T47D (cell line): ENCODE data around the gene DDX47.
"Not testable (repeated sequence)": the region's sequence is repeated elsewhere in the genome, so short reads cannot be mapped to it uniquely, and the experiment has no call there.

Experiments
- DNase-seq, 2 experiments: peaks; one replicate each; pipeline versions ENCODE4 v3.0.0 to v3.0.0-alpha.2; 2011 to 2012; ENCODE audit warnings: low read depth in 1 of 2, low spot score in 1 of 2
- JUND ChIP-seq: IDR thresholded peaks from 2 replicates; pipeline ENCODE4 v1.6.1; 2012; ENCODE audit warnings: low read depth
- in situ Hi-C: cut with HindIII; loops from 2 replicates; pipeline ENCODE4 v1.10.0; 2016; ENCODE audit warnings: low sequenced_read_pairs, low pct_unique_long_range_greater_than_20kb

Gene DDX47

DNA sequence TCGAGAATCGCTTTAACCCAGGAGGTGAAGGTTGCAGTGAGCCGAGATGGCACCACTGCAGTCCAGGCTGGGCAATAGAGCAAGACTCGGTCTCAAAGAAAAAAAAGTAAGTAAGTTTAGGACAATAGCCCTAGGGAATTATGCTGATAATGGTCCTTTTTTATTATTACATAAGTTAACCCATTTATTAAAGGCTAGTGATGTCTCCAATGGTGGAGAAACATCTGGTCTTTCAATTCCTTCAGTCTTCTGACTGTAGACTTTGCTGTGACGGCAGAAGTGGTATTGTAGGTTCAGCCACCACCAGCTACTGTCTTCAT is 27.4 kb downstream of the DDX47 start:
- in situ Hi-C loops = no loop called here
- TF ChIP-seq JUND = no peak
- no peak for DNase-seq

DNA sequence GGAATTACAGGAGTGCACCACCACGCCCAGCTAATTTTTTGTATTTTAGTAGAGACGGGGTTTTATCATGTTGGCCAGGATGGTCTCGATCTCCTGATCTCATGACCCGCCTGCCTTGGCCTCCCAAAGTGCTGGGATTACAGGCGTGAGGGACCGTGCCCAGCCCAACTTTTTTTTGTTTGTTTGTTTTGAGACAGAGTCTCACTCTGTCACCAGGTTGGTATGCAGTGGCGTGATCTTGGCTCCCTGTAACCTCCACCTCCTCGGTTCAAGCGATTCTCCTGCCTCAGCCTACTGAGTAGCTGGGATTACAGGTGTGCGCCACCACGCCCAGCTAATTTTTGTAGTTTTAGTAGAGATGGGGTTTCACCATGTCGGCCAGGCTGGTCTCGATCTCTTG is 28.3 kb downstream of the DDX47 start:
- in situ Hi-C loops, DNase-seq: not testable (repeated sequence)

GRCh38 chr12:12845794-12846243 is 32.7 kb downstream of the DDX47 start:
- in situ Hi-C loops = no loop called here
- TF ChIP-seq JUND = no peak
- no peak for DNase-seq

DNA sequence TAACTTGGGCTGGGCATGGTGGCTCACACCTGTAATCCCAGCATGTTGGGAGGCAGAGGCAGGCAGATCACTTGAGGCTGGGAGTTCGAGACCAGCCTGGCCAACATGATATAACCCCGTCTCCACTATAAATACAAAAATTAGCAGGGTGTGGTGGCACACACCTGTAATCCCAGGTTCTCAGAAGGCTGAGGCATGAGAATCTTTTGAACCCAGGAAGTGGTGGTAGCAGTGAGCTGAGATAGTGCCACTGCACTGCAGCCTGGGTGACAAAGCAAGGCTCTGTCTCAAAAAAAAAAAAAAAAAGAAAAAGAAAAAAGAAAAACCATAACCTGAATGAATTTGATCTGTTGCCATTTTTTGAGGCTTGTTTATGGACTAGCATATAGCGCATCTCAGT is 33.6 kb downstream of the DDX47 start:
- in situ Hi-C loops, DNase-seq: not testable (repeated sequence)

- no peak for DNase-seq
- no peak for TF ChIP-seq JUND
- in situ Hi-C loops = no loop called here
Observed at GRCh38 chr12:12853435-12853834, 40.3 kb downstream of the DDX47 start.

GRCh38 chr12:12859690-12860089 is 46.5 kb downstream of the DDX47 start:
- in situ Hi-C loops = no loop called here
- DNase-seq = no peak

DNA sequence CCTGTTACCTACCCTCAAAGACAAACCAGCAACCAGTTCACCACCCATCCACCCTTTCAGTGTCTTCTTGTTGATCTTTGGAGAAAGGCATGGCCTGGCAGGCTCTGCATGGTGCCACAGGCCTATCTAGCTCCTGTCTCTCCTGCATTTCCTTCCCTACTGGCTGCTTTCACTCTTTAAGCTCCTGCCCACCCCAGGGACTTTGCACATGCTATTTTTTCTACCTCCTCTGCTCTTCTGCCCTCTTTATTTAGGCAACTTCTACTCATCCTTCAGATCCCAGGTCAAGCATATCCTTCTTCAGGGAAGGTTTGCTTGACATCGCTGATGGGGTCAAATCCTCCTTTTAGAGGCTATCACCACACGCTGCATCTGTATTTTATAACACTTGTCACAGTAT is 51.1 kb downstream of the DDX47 start:
- no peak for TF ChIP-seq JUND
- in situ Hi-C loops = no loop called here
- DNase-seq = no peak

More at GRCh38 chr12:12859690-12860089, 46.5 kb downstream of the DDX47 start:
- no peak for TF ChIP-seq JUND

- in situ Hi-C loops = no loop called here
- no peak for TF ChIP-seq JUND
- DNase-seq = no peak
Observed at GRCh38 chr12:12868477-12869235, 55.5 kb downstream of the DDX47 start.

GRCh38 chr12:12870465-12870864 is 57.3 kb downstream of the DDX47 start:
- in situ Hi-C loops = no loop called here
- no peak for DNase-seq
- TF ChIP-seq JUND = no peak

DNA sequence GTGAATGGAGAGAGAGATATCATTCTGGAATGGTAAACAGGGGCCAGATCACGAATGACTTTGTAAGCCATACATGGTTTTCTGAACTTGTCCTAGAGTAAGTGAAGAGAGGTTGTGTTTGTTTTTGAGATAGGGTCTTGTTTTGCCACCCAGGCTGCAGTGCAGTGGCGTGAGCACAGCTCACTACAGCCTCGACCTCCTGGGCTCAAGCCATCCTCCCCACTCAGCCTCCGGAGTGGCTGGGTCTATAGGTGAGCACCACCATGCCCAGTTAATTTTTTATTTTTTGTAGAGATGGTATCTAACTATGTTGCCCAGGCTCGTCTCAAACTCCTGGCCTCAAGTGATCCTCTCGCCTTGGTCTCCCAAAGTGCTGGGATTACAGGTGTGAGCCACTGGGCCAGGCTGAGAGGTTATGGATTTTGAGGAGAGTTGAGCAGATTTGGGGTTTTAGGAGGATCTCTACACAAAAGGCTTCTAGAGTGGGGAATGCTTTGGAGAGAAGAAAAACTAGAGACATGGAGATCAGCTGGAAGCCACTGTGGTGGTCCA is 58.5 kb downstream of the DDX47 start:
- no peak for TF ChIP-seq JUND
- no peak for DNase-seq
- in situ Hi-C loops = no loop called here

- peak; percentile 62; the same call in 1 of the 2 replicates for TF ChIP-seq JUND
- in situ Hi-C loops = no loop called here
- DNase-seq = peak in 1 of 2 experiments; percentile 78
Observed at GRCh38 chr12:12872139-12872933, 59.2 kb downstream of the DDX47 start.

GRCh38 chr12:12872934-12873275 is 59.8 kb downstream of the DDX47 start:
- TF ChIP-seq JUND = no peak
- no peak for DNase-seq
- in situ Hi-C loops = no loop called here

- no peak for TF ChIP-seq JUND
- in situ Hi-C loops = no loop called here
- DNase-seq = no peak
Observed at GRCh38 chr12:12874029-12874428, 60.9 kb downstream of the DDX47 start.

GRCh38 chr12:12875301-12875700 is 62.2 kb downstream of the DDX47 start:
- in situ Hi-C loops, DNase-seq: not testable (repeated sequence)
